ENCODE results near the gene VTA1.

- TF ChIP-seq CTCF (IDR thresholded peaks at IDR 0.05), result no peak
- TF ChIP-seq EP300 (IDR thresholded peaks at IDR 0.05), result no peak
- TF ChIP-seq POLR2AphosphoS5 (IDR thresholded peaks at IDR 0.05), result no peak
- no peak for TF ChIP-seq POLR2A (IDR thresholded peaks at IDR 0.05)
Observed at GRCh38 chr6:142240179-142240578, 93.1 kb downstream of the VTA1 start.
